ENCODE data around the gene TBX2. TPM values are rescaled to one million over a fixed set of nuclear protein-coding genes. Genes with fewer than 3 reads are reported as not detected.

TBX2 gene
- total RNA-seq, 2 experiments from 2014 or later, result 0.06 TPM; not detected in 1

- POLR2A ChIA-PET, result no interaction called here
- no peak for TF ChIP-seq CTCF (IDR thresholded peaks at IDR 0.05)
Measured at GRCh38 chr17:61387511-61388305, 11.9 kb upstream of the TBX2 start.

GRCh38 chr17:61388561-61389356 is 10.9 kb upstream of the TBX2 start:
- H3K4me1 ChIP-seq (ENCODE audit: insufficient read depth, low read length), result peaks cover 7% of the 10 kb centered on the region
- DNase-seq, result no peak
- ATAC-seq (ENCODE audit: poor library complexity), result no peak
- no peaks in the 10 kb centered on the region for H3K27me3 ChIP-seq (ENCODE audit: control insufficient read depth in 1 of 2, insufficient read depth in 2 of 2, low read length in 2 of 2)
- CTCF ChIA-PET, result no interaction called here
- POLR2A ChIA-PET, result no interaction called here
- intact Hi-C loops (cut with DNase I, micrococcal nuclease), result no loop called here
- H3K9me3 ChIP-seq (ENCODE audit: control insufficient read depth in 1 of 2, insufficient read depth in 1 of 2, low read length in 2 of 2), result peaks cover 0 to 3% of the 10 kb centered on the region in 2 experiments
- Mint-ChIP-seq H3K9me3 (no peaks in the 10 kb centered on the region), H3K27ac (no peak overlapping the region), H3K4me3 (no peak overlapping the region), H3K4me1 (ENCODE audit: low read depth) (no peaks in the 10 kb centered on the region), H3K36me3 (ENCODE audit: low read depth) (no peaks in the 10 kb centered on the region), H3K27me3 (peaks cover 24% of the 10 kb centered on the region)
- no peak overlapping the region for H3K27ac ChIP-seq (ENCODE audit: low read depth in 1 of 2, low read length in 2 of 2)
- H3K4me3 ChIP-seq (ENCODE audit: low read length), result no peak overlapping the region
- TF ChIP-seq CTCF (IDR thresholded peaks at IDR 0.05), result no peak
- H3K36me3 ChIP-seq (ENCODE audit: insufficient read depth, low read length), result no peaks in the 10 kb centered on the region

More at GRCh38 chr17:61387511-61388305, 11.9 kb upstream of the TBX2 start:
- no peak overlapping the region for H3K27ac ChIP-seq (ENCODE audit: low read depth in 1 of 2, low read length in 2 of 2)
- H3K4me1 ChIP-seq (ENCODE audit: insufficient read depth, low read length), result peaks cover 7% of the 10 kb centered on the region
- peaks cover 0 to 3% of the 10 kb centered on the region in 2 experiments for H3K9me3 ChIP-seq (ENCODE audit: control insufficient read depth in 1 of 2, insufficient read depth in 1 of 2, low read length in 2 of 2)
- Mint-ChIP-seq H3K27ac (no peak overlapping the region), H3K4me3 (no peak overlapping the region), H3K4me1 (ENCODE audit: low read depth) (no peaks in the 10 kb centered on the region), H3K36me3 (ENCODE audit: low read depth) (no peaks in the 10 kb centered on the region), H3K9me3 (no peaks in the 10 kb centered on the region), H3K27me3 (peaks cover 15% of the 10 kb centered on the region)
- ATAC-seq (ENCODE audit: poor library complexity) (no peak), DNase-seq (peak in 1 of 14 experiments; percentile 7)
- no peaks in the 10 kb centered on the region for H3K36me3 ChIP-seq (ENCODE audit: insufficient read depth, low read length)
- H3K27me3 ChIP-seq (ENCODE audit: control insufficient read depth in 1 of 2, insufficient read depth in 2 of 2, low read length in 2 of 2), result no peaks in the 10 kb centered on the region
- no peak overlapping the region for H3K4me3 ChIP-seq (ENCODE audit: low read length)
- intact Hi-C loops (cut with DNase I, micrococcal nuclease), result no loop called here
- CTCF ChIA-PET, result no interaction called here

GRCh38 chr17:61389670-61390478 is 9.8 kb upstream of the TBX2 start:
- no peaks in the 10 kb centered on the region for H3K4me1 Mint-ChIP-seq (ENCODE audit: low read depth)
- H3K9me3 ChIP-seq (ENCODE audit: control insufficient read depth in 1 of 2, insufficient read depth in 1 of 2, low read length in 2 of 2), result peaks cover 0 to 3% of the 10 kb centered on the region in 2 experiments

More at GRCh38 chr17:61389670-61390478, 9.8 kb upstream of the TBX2 start:
- TF ChIP-seq CTCF (IDR thresholded peaks at IDR 0.05), result peak; percentile 71
- Mint-ChIP-seq H3K27me3 (peaks cover 31% of the 10 kb centered on the region), H3K9me3 (no peaks in the 10 kb centered on the region), H3K27ac (no peak overlapping the region), H3K36me3 (ENCODE audit: low read depth) (no peaks in the 10 kb centered on the region), H3K4me3 (no peak overlapping the region)
- intact Hi-C loops (cut with DNase I, micrococcal nuclease), result loop anchor here (1.0 to 2.0 kb wide), 3 partner anchors 387 to 669 kb away; no protein-coding TSS in a partner anchor
- Histone ChIP-seq H3K4me1 (ENCODE audit: insufficient read depth, low read length) (peaks cover 7% of the 10 kb centered on the region), H3K27me3 (ENCODE audit: control insufficient read depth in 1 of 2, insufficient read depth in 2 of 2, low read length in 2 of 2) (peaks cover 0 to 2% of the 10 kb centered on the region in 2 experiments), H3K36me3 (ENCODE audit: insufficient read depth, low read length) (no peaks in the 10 kb centered on the region), H3K4me3 (ENCODE audit: low read length) (no peak overlapping the region), H3K27ac (ENCODE audit: low read depth in 1 of 2, low read length in 2 of 2) (no peak overlapping the region)
- POLR2A ChIA-PET, result no interaction called here
- ATAC-seq (ENCODE audit: poor library complexity) (peak; percentile 49), DNase-seq (peak in 8 of 14 experiments; percentile 26 to 66 (median 51))
- CTCF ChIA-PET, result no interaction called here

Data from CD4-positive, alpha-beta T cell (primary cell).